Inflammatory macrophage (primary cell): Measurements from ENCODE around the gene PRCD.
"Not testable (repeated sequence)": the region's sequence is repeated elsewhere in the genome, so short reads cannot be mapped to it uniquely, and the experiment has no call there.

ENCODE experiments used
- DNase-seq, 2 donors: peaks; one replicate each; pipeline ENCODE4 v3.0.0-alpha.2; 2020 to 2022

PRCD gene

DNA sequence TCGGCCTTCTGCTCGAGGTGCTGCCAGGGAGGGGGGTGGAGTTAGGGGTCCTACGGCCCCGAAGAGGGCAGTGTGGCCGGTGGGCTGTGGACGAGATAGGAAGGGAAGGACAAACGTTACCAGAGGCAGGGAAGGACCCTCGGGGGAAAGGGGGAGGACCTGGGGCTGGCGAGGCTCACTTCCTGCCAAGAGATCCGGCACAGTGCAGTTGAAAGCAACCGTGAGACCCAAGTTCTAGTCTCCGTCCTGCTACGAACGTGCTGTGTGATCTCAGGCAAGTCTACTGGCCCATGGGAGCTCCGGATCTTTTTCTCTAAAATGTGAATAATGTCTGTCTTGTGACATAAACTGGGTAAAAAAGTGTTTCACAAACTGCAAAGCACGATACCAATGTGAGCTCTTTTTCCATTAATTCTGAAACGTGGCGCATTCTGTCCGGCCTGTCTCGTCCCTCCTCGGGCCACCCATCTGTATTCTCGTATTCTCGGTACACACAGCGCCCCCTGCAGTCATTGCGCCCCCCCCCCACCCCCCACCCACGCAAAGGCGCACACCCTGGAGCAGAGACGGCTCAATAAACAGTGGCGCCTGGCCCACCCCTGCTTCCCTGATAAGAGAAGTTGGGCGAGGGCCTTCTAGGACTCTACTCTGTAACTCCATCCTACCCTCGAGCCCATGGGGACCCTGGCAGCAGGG is 11.2 kb upstream of the PRCD start:
- no peak for DNase-seq

GRCh38 chr17:76529224-76530094 is 10.4 kb upstream of the PRCD start:
- DNase-seq: peak; percentile 82 to 91

DNA sequence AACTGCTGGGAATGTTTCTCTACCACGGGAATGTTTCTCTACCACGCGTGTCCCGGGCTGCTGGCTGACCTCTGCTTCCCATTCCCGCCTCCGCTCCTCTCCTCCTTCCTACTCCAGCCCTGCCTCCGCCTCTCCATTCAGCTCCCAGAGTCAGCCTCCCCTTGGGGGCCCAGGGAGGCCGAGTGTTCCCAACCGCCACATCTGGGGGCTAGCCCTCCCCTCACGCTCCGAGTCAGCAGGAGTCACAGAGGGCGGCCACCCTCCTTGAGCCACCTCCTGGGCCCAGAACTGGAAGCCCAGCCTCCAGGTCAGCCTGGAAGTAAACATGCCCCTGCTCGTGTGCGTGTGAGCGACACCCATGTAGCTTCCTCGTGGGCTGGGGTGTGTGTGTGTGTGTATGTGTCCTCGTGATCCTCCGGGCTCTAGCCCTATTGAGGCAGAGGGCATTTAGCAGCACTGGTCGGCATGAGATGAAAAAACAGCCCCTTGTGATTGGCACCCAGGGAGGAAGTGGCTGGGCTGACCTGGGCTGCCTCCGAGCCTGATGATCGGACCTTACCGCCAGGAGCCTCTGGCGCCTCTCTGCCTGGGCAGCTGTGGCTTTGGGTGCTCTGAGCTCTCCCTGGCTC is 9.6 kb upstream of the PRCD start:
- peak; percentile 79 to 89 for DNase-seq

- DNase-seq: no peak
Measured at GRCh38 chr17:76530811-76531485, 8.9 kb upstream of the PRCD start.

GRCh38 chr17:76531486-76532038 is 8.3 kb upstream of the PRCD start:
- DNase-seq: no peak

- no peak for DNase-seq
Measured at GRCh38 chr17:76532072-76532651, 7.7 kb upstream of the PRCD start.

DNA sequence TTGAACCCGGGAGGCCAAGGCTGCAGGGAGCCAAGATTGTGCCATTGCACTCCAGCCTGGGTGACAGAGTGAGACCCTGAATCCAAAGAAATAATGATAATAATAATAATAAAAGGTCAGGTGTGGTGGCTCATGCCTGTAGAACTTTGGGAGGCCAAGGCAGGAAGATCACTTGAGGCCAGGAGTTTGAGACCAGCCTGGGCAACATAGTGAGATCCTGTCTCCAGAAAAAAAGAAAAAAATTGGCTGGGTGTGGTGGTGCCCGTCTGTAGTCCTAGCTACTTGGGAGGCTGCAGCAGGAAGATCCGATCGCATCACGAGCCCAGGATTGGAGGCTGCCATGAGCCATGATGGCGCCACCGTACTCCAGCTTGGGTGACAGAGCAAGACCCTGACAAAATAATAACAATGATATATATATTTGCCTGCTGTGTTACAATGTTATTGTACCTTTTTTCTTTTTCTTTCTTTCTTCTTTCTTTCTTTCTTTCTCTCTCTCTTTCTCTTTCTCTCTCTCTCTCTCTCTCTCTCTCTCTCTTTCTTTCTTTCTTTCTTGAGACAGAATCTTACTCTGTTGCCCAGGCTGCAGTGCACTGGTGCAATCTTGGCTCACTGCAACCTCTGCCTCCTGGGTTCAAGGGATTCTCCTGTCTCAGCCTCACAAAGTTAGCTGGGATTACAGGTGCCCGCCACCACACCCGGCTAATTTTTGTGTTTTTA is 6.0 kb upstream of the PRCD start:
- DNase-seq: not testable (repeated sequence)

DNA sequence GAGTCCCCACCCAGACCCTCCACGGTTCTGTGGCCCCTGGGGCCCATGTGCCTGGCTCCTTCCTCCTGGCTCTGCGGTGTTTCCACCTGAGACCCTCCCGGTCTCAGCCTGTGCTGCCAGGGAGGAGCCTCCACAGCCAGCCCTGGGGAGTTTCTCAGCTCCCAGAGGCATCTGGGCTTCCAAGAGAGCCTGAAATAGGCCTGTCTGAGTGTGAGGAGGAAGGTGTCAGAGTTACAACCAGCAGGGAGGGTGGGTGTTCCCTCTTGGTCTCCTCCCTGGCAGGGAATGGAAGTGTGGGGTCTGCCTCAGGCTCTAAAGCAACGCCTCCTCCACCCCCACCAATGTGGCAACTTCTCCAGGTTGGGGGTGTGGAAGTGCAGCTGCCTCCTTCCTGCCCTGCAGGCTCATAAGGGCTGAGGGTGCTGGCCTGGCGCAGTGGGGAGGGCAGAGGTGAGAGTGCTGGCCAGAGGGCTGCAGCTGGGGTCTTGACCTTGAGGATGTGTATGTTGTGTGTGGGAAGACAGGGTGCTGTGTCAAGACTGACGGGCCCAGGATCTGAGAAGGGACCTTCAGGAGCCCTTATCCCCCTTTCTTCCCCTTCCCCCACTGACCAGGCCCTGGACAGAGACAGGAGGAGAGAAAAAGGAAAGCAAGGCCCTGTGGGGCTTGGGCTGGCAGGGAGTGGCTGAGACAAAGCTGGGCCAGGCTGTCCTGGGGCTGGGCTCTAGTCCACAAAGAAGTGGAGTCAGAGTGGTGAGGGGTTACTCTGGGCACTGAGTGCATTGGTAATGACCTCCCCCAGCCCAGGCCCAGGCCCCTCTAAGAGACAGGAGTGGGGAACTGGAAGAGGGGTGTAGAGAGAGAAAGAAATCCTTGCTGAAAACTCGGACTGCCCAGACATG is 4.8 kb upstream of the PRCD start:
- DNase-seq: peak in 1 of 2 donors; percentile 67

- DNase-seq: no peak
Measured at GRCh38 chr17:76535788-76536510, 3.9 kb upstream of the PRCD start.

- no peak for DNase-seq
Measured at GRCh38 chr17:76536511-76537287, 3.1 kb upstream of the PRCD start.

- peak in 1 of 2 donors; percentile 29 for DNase-seq
Measured at GRCh38 chr17:76537288-76537577, 2.6 kb upstream of the PRCD start.

DNA sequence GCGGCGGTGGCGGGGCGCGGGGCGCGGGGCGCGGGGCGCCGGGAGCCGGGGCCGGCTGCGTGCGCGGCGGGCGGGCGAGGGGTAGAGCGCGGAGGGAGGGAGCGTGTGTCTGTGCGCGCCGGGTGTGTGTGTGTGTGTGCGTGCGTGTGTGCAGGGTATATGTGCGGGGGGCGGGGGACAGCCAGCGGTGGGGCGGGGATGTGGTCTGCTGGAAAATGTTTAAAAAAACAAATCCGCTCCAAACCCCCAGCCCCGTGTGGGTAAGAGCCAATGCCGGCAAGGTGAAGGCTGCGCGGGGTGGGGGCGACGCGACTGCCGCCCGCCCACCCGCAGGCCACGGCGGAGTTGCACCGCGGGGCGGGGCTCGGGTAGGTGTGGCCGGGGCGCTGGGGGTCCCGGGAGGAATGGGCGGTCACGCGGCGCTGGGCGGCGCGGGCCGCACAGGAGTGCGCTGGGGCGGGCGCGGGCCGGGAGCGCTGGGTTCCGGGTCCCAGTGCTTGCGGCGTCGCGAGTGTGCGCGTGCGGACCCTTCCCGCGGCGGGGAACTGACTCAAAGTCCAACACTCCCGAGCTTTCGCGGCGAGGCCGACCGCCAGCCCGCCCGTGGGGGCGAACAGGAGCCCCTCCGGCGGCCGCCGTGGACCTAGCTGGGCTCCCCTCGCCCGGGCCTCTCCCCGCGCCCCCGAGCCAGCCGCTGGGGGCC is 2.1 kb upstream of the PRCD start, which contains the start of gene CYGB:
Gene CYGB (minus strand): TSS at position 132 of the 703 bp plus-strand sequence. CDS start 167 bp downstream, outside the sequence.
- DNase-seq: peak in 1 of 2 donors; percentile 19

GRCh38 chr17:76538281-76538931 is 1.4 kb upstream of the PRCD start:
- DNase-seq: peak in 1 of 2 donors; percentile 50

DNA sequence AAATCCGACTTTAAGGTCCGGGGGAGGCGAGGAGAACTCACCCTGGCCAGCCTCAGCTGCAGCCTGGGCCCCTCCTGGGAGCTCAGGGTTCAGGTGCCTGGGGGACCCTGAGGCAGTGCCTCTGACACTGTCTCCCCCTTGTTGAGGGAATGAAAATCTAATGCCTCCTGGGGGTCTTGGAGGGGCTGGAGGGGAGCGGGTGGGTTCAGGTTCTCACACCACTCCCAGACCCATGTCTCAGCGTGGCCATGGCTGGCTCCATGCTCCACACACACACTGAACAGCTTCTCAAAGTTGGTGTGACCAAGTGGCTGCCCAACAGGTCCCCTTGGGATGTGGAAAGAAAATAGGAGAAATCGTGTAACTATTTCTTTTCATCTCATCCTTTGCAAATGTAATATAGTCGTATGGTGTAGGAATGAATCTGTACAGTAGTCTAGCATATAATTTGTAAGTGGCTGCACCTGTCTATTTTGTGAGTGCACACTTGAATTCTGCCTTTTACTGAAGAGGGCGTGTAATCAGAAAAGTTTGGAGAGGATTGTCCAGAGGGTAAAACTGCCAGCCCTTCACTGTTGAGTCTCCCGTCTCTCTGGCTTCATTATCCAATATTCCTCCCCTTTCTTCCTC is 788 bp upstream of the PRCD start:
- DNase-seq: no peak

DNA sequence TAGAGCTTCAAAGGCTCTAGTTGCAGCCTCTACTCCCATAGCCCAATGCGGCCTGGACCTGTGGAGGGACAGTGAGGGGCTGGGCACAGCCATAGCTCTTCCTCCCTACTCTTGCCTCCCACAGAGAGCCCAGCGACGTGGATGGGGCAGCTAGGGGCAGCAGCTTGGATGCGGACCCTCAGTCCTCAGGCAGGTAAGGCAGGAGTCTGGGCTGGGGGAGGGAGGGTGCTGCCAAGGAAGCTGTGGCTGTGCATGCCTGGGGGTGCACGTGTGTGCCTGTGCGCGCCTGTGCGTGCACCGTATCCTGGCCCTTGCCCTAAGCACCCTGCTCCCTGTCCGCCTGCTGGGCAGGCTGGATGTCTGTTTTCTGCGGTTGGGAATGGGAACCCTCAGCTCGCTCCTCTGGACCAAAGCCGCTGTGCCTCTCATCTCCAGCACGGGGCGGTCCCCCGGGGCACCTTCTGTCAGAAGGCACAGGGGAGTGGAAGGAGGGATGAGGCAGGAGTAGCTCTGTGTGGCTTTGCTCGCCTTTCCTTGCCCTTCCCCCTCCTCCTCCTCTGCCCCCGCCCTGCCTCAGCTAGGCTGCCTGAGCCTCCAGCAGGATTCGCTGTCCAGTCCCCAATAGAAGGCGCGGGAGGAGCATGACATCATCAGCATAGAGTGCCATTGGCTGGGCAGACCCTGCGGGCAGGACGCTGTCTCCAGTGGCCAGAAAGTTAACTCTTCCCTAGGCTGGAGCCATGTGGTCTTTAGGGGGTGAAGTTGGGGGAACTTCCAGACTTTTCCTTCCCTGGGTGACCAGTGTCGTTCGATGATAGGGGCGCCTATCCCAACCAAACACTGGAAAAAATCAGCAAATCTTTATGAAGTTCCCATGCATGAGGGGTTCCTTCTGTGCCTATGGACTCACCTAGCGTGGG is 797 bp downstream of the PRCD start:
- DNase-seq: peak; percentile 87 to 88
